GM20431 (cell line): ENCODE measurements around the gene PDPN.

Experiments
- in situ Hi-C: fragments of 300-500 bp; cut with MseI, MboI; formaldehyde crosslinking; loops from one replicate; pipeline ENCODE4 v1.15.0; 2020; ENCODE audit warnings: low sequenced_read_pairs; ENCODE audit not compliant: unreplicated experiment

PDPN gene

DNA sequence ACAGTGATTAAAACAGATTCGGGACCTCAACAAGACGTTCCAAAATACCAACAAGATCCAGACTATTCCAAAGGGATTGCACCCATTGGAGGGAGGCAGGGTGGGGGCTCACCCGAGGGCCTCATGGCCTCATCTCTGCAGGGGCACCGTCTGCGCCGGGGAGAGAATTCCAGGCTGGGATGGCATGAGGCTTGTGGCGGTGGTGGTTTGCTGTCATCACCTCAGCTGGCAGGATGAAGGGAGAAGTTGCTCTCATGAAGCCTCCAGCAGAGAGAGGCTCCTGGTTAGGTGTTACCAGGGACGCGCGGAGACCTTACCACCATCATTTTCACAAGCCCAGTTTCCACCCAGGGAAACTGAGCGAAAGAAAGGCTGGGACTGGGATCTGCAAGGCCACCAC lies 6.7 kb upstream of the PDPN start:
- in situ Hi-C loops: no loop called here

- in situ Hi-C loops: no loop called here
These were observed 5.8 kb upstream of the PDPN start for GRCh38 chr1:13577846-13578245.

DNA sequence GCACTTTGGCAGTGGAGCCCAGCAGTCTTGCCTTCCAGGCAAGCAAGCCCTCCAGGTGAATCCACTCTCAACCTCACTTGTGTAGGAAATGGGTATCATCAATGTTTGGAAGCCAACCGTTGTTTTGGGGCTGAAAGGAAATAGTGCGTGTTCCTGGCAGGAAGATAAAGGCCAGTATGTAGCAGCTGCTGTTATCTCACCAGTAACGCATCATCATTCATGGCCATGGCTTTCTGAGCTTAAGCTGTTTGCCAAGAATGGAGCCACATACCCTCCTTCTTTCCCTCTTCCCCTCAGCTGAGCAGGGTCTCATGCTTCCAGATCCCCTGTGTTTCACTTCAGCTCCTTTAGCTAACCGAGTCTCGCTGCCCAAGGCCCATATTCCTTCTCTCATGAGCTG lies 2.2 kb upstream of the PDPN start:
- in situ Hi-C loops: no loop called here

DNA sequence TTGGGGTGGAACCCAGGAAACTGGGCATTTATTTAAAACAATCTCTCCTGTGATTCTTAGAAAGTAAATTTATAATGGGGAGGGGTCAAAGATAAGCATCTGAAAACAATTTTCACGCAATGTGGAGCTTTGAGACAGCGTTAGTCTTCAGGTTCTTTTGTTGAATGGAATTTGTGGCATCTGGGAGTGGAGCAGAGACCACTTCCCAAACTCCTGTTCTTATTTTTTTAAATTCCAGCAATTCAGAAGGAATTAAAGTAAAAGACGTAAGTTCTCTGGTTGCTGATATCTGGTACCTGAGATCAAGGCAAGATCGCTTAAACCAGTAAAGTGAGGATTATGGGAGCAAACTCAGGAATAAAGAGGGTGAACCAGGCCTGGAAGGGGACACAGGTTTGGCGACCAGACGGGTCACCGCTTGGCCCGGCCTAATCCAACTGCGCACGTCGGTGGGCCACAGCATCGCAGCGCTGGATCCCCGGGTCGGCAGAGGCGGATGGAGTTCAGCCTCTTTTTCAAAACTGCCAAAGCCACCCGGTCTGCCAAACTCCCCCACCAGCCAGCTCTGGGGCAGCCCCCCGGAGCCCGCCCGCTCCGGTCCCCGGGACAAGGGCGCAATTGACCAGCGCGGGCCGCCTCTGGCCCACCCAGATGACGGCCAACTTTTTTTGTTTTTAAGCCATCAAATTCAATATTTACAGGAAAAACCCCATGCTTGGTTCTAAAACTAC lies 754 bp upstream of the PDPN start:
- in situ Hi-C loops: no loop called here

DNA sequence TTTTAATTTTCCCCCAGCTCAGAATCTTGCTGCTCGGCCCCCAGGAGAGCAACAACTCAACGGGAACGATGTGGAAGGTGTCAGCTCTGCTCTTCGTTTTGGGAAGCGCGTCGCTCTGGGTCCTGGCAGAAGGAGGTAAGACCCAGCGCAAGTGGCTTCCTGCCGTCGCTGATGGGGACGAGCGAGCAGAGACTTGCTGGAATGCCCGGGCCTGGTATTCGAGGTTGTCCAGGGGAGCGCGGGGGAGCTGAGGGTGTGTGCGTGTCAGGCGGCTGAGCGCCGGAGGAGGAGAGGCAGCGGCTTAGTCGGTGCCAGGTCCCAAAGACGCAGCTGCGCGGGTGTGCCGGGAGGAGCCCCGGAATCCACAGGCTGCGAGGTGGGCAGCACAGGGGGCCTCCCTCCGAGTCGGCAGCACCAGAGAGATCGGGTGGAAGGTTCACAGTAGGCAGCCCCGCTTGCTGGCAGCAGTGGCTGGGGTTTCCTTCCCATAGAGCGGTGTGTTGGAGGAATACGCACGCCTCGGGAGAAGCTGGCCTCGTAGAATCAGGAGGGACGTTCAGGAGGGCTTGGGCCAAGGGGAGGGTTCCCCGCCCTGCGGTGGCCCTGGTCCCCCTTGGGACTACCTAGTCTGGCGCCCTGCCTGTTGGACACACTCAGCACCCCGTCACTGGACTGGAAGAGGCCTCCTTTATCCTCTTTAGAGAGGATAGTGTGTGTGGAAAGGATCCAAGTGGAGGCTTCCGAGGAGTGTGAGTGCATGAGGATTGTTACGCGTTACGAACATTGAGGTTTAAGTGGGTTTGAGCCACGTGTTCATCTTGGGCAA lies 547 bp downstream of the PDPN start:
- in situ Hi-C loops: no loop called here

DNA sequence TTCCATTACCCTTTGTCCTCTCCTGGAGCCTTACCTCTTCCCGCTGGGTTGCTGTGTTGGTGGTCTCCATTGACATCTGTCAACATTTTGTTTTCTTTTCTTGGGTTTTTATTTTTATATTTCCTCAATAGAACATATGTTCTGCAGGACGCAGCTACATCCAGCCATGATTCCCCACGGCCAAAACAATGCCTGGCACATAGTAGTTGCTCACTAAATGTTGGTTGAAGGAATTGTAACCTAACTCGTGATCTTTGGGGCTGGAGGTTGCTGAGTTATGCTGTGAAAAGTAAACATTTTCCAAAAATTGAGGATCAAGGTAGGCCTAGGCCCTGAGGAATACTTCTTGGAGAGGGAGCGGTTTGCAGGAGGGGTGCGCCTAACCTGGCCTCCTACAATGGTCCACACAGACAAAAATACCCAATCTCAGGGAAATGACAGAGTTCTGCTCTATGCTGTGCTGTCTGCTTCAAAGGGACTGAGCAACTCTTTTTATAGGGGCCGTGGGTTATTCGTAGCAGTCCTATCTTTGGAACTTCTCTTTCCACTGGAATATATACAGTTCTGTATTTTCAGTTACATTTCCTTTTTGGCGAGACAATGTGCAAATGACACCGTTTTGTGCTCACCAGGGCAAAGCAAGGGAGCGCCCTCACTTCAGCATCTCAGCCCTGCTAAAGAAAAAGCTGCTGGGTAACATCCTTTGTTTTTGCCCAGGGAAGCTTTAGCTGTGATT lies 1.4 kb downstream of the PDPN start:
- in situ Hi-C loops: no loop called here

DNA sequence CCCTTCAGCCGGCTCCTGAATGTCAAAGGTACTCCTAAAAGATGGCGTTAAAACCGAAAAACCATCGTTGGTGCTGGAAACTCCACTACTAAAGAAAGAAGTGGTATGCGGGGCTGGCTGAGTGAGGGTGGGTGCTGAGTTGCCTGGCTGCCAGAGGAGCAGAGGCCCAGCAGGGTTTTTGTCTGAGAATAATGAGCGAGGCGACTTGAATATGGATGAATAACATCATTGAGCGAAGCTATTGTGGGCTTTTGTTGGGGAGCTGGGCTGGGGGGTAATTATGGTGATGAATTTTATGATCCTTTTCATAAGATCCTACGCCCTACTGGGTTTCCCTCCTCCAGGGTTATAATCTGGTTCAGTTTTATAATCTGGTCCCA lies 2.0 kb downstream of the PDPN start:
- in situ Hi-C loops: no loop called here

- in situ Hi-C loops: no loop called here
These were observed 2.4 kb downstream of the PDPN start for GRCh38 chr1:13586001-13586400.

DNA sequence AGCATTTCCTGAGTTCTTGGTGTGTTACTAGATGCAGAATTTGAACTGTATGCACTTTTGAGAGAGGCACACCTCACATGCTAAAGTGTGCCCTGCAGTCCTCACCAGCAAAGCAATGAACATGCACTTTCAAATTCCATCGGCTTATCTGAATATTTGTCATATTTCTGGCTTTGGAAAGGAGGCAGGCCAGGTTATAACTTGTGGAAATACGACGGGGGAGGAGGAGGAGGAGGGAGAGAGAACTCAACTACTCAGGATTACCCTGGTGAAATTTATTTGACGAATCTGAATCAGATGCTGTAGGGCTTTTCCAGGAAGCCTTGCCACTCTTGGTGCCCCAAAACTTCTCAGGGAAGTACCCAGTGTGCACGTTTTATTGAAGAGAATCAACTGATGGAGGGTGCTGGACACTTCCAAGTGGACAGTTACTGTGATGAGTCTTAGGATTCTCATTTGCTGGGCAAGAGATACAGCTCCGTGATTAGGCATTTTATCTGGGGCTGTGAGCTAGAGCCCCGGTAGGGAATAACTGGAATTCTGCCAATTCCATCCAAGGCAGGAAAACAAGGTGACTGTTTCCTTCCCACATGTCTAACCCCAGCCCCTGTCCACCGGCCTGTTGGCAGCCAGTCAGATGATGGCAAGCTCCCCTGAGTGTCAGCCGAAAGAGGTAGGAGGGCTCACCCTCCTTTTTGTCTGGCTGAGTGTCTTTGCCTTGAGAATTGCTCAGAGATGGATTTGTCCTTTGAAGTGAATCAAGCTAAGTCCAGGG lies 3.8 kb downstream of the PDPN start:
- in situ Hi-C loops: no loop called here

- in situ Hi-C loops: no loop called here
These were observed 5.5 kb downstream of the PDPN start for GRCh38 chr1:13588946-13589796.

DNA sequence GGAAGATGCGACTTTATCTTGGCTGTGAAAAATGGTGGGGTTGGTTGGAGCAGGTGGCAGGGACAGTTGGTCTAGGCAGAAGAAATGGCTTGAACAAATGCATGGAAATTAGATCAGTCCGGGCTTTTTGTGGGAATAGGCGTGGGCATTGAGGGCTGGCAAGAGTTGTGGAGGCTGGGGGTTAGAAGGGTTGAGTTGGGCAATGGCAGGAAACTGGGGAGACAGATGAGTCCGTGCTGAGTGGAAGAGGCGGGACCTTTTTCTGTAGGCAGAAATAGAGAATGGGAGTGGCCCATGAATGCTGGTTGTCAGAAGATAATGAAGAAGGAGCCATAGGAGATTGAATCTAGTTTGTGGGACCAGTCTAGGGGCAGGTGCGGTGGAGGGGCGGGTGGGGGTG lies 6.9 kb downstream of the PDPN start:
- in situ Hi-C loops: no loop called here

DNA sequence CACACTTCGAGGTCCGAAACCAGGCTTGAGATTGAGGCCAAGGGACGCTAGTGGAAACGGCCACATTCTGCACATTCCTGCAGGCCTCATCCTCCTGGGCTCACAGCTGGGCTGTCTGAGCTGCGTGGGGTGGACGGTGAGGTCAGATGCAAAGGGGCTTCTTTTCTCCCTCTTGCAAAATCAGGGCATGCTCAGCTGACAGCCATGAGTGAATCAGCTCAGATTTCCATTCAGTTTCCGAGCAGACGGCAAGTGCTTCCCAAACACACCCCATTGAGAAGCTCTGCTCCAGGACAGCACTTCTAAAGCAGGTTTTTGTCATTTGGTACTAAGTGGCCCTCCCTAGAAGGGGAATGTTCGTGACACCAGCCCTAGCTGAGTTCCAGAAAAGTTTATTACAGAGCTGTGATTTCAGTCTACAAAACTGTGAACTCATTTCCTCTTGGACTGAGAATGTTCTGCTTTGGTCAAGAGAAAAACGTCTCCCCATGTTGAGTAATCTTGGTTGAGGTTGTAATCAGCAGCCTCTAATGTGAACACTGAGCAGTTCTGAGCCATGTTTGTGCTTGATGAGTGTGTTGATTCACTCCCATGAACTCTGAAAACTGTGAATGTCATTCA lies 10.0 kb downstream of the PDPN start:
- in situ Hi-C loops: no loop called here

- in situ Hi-C loops: no loop called here
These were observed 11.8 kb downstream of the PDPN start for GRCh38 chr1:13595411-13595810.

GRCh38 chr1:13597166-13597565 lies 13.5 kb downstream of the PDPN start:
- in situ Hi-C loops: no loop called here

- in situ Hi-C loops: no loop called here
These were observed 17.3 kb downstream of the PDPN start for GRCh38 chr1:13600762-13601453.

DNA sequence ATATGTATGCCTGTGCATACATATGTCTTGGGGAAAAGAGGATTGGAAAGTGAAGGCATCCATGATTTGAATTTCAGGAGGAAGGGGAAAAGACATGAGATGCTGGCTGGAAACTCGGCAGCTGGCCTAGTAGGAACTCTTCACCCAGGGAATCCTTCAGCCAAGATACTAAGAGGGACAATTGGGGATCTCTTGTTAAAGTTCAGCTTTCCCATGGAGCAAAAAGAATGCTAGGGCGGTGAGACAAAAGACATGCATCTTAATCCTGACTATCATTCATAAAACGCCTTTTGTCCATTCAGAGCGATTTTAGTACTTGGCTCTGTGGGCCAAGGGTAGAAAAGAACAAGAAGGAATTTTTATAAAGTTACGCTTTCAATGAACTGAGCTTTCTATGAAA lies 20.5 kb downstream of the PDPN start:
- in situ Hi-C loops: no loop called here

DNA sequence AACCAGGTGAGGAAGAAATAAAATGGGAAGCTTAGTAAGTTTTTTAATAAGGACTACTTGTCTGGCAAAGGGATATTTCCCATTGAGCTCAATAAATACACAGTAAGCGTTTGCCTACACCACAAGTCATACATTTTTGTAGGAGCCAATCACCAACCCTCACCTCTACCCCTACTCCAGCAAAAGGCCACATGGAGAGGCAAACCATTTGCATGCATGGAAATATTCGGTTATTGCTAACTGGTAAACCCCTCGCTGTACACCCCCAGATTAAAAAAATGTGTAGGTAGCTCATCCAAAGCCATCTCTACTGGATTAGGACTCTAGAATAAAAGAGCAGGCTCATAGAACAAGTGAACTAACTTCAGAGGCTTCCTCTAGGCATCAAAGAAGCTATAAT lies 21.1 kb downstream of the PDPN start:
- in situ Hi-C loops: no loop called here

GRCh38 chr1:13605159-13605558 lies 21.5 kb downstream of the PDPN start:
- in situ Hi-C loops: no loop called here
